ENCODE results near the gene NCKAP5.

DNA sequence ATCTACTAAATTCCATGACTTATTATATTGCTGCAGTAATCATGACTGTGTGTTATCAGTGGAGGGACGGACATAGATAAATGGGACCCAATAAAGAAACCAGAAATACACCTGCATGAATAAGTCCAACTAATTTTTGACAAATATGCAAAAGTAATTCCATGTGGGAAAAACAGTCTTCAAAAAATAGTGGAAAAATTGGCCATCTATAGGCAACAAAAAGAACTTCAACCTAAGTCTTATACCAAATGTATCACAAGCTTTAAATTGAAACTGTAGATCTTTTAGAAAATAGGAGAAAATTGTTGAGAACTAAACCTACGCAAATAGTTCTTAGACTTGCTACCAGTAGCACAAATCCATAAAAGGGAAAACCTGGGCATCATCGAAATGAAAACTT, 376.2 kb downstream of the NCKAP5 start:
- TF ChIP-seq, protein P1, sequence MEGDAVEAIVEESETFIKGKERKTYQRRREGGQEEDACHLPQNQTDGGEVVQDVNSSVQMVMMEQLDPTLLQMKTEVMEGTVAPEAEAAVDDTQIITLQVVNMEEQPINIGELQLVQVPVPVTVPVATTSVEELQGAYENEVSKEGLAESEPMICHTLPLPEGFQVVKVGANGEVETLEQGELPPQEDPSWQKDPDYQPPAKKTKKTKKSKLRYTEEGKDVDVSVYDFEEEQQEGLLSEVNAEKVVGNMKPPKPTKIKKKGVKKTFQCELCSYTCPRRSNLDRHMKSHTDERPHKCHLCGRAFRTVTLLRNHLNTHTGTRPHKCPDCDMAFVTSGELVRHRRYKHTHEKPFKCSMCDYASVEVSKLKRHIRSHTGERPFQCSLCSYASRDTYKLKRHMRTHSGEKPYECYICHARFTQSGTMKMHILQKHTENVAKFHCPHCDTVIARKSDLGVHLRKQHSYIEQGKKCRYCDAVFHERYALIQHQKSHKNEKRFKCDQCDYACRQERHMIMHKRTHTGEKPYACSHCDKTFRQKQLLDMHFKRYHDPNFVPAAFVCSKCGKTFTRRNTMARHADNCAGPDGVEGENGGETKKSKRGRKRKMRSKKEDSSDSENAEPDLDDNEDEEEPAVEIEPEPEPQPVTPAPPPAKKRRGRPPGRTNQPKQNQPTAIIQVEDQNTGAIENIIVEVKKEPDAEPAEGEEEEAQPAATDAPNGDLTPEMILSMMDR (IDR thresholded peaks at IDR 0.05; ENCODE audit: insufficient read depth, low read length): no peak
- TF ChIP-seq, protein P2, sequence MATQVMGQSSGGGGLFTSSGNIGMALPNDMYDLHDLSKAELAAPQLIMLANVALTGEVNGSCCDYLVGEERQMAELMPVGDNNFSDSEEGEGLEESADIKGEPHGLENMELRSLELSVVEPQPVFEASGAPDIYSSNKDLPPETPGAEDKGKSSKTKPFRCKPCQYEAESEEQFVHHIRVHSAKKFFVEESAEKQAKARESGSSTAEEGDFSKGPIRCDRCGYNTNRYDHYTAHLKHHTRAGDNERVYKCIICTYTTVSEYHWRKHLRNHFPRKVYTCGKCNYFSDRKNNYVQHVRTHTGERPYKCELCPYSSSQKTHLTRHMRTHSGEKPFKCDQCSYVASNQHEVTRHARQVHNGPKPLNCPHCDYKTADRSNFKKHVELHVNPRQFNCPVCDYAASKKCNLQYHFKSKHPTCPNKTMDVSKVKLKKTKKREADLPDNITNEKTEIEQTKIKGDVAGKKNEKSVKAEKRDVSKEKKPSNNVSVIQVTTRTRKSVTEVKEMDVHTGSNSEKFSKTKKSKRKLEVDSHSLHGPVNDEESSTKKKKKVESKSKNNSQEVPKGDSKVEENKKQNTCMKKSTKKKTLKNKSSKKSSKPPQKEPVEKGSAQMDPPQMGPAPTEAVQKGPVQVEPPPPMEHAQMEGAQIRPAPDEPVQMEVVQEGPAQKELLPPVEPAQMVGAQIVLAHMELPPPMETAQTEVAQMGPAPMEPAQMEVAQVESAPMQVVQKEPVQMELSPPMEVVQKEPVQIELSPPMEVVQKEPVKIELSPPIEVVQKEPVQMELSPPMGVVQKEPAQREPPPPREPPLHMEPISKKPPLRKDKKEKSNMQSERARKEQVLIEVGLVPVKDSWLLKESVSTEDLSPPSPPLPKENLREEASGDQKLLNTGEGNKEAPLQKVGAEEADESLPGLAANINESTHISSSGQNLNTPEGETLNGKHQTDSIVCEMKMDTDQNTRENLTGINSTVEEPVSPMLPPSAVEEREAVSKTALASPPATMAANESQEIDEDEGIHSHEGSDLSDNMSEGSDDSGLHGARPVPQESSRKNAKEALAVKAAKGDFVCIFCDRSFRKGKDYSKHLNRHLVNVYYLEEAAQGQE (IDR thresholded peaks at IDR 0.05; ENCODE audit: insufficient replicate concordance, low read depth): no peak
- TF ChIP-seq POLR2AphosphoS5 (IDR thresholded peaks at IDR 0.05; ENCODE audit: low read depth) (no peak), SPI1 (IDR thresholded peaks at IDR 0.05; ENCODE audit: borderline replicate concordance, low read depth) (no peak), GABPA (IDR thresholded peaks at IDR 0.05; ENCODE audit: low read depth) (no peak)

All from HL-60 (cell line).